Neural cell (in vitro differentiated cells): ENCODE measurements around the gene MAML3.

ENCODE experiments used
- EZH2 ChIP-seq: fragments of 200-600, 300-800 bp; shearing (Covaris generic), sonication (generic); IDR thresholded peaks from 2 replicates; pipeline ENCODE4 v1.6.1; 2014; ENCODE audit warnings: antibody characterized with exemption, low read length, borderline replicate concordance, mild to moderate bottlenecking; ENCODE audit not compliant: insufficient read depth, poor library complexity, severe bottlenecking
- POLR2AphosphoS5 ChIP-seq: IDR thresholded peaks from 2 replicates; pipeline ENCODE4 v1.6.1; 2012
- TAF1 ChIP-seq: IDR thresholded peaks from 2 replicates; pipeline ENCODE4 v1.6.1; 2012; ENCODE audit warnings: low read depth
- TF ChIP-seq, protein P1 (sequence below): fragments of 450-650 bp; IDR thresholded peaks from 2 replicates; pipeline ENCODE4 v1.5.1; 2014; ENCODE audit warnings: antibody characterized with exemption, mild to moderate bottlenecking, moderate library complexity; ENCODE audit not compliant: poor library complexity, severe bottlenecking
- TF ChIP-seq, protein P2 (sequence below): IDR thresholded peaks from 2 replicates; pipeline ENCODE4 v1.6.1; 2012; ENCODE audit warnings: borderline replicate concordance

DNA sequence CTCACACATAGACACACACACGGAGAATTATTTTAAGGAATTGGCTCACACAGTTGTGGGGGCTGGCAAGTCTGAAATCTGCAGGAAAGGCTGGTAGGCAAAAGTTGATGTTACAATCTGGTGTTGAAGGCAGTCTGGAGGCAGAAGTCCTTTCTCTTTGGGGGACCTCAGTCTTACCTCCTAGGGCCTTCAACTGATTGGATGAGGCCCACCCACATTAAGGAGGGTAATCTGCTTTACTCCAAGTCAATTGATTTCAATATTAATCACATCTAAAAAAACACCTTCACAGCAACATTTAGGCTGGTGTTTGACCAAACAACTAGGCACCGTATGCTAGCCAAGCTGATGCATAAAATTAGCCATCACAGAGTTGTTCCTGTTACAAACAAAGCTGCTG is 477.6 kb downstream of the MAML3 start:
- TF ChIP-seq, protein P1, sequence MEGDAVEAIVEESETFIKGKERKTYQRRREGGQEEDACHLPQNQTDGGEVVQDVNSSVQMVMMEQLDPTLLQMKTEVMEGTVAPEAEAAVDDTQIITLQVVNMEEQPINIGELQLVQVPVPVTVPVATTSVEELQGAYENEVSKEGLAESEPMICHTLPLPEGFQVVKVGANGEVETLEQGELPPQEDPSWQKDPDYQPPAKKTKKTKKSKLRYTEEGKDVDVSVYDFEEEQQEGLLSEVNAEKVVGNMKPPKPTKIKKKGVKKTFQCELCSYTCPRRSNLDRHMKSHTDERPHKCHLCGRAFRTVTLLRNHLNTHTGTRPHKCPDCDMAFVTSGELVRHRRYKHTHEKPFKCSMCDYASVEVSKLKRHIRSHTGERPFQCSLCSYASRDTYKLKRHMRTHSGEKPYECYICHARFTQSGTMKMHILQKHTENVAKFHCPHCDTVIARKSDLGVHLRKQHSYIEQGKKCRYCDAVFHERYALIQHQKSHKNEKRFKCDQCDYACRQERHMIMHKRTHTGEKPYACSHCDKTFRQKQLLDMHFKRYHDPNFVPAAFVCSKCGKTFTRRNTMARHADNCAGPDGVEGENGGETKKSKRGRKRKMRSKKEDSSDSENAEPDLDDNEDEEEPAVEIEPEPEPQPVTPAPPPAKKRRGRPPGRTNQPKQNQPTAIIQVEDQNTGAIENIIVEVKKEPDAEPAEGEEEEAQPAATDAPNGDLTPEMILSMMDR, result no peak
- no peak for TF ChIP-seq TAF1
- no peak for TF ChIP-seq POLR2AphosphoS5
- TF ChIP-seq, protein P2, sequence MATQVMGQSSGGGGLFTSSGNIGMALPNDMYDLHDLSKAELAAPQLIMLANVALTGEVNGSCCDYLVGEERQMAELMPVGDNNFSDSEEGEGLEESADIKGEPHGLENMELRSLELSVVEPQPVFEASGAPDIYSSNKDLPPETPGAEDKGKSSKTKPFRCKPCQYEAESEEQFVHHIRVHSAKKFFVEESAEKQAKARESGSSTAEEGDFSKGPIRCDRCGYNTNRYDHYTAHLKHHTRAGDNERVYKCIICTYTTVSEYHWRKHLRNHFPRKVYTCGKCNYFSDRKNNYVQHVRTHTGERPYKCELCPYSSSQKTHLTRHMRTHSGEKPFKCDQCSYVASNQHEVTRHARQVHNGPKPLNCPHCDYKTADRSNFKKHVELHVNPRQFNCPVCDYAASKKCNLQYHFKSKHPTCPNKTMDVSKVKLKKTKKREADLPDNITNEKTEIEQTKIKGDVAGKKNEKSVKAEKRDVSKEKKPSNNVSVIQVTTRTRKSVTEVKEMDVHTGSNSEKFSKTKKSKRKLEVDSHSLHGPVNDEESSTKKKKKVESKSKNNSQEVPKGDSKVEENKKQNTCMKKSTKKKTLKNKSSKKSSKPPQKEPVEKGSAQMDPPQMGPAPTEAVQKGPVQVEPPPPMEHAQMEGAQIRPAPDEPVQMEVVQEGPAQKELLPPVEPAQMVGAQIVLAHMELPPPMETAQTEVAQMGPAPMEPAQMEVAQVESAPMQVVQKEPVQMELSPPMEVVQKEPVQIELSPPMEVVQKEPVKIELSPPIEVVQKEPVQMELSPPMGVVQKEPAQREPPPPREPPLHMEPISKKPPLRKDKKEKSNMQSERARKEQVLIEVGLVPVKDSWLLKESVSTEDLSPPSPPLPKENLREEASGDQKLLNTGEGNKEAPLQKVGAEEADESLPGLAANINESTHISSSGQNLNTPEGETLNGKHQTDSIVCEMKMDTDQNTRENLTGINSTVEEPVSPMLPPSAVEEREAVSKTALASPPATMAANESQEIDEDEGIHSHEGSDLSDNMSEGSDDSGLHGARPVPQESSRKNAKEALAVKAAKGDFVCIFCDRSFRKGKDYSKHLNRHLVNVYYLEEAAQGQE, result no peak
- no peak for TF ChIP-seq EZH2
